ACC112 (cell line): ENCODE measurements around the gene GRID1.

Experiments
- H2AFZ ChIP-seq: fragments of 200-600 bp; sonication (generic); one replicate; pipeline ENCODE4 v1.6.0; 2017; ENCODE audit warnings: antibody characterized with exemption, low read length; ENCODE audit not compliant: unreplicated experiment
- H3K27ac ChIP-seq: fragments of 200-600 bp; sonication (generic); 2 replicates; pipeline ENCODE4 v1.5.1; 2014; ENCODE audit warnings: low read depth, mild to moderate bottlenecking, antibody characterized with exemption, low read length, moderate library complexity
- H3K27me3 ChIP-seq: fragments of 200-600 bp; sonication (generic); 2 replicates; pipeline ENCODE4 v1.6.1; 2014; ENCODE audit warnings: mild to moderate bottlenecking, antibody characterized with exemption, low read length, moderate library complexity, mixed read lengths; ENCODE audit not compliant: insufficient read depth
- H3K36me3 ChIP-seq: fragments of 200-600 bp; sonication (generic); 2 replicates; pipeline ENCODE4 v1.6.1; 2016; ENCODE audit warnings: mild to moderate bottlenecking, antibody characterized with exemption, low read length, moderate library complexity, mixed read lengths; ENCODE audit not compliant: insufficient read depth
- H3K4me1 ChIP-seq: fragments of 200-600 bp; sonication (generic); one replicate; pipeline ENCODE4 v1.6.1; 2016; ENCODE audit warnings: low read length, mixed read lengths; ENCODE audit not compliant: insufficient read depth, unreplicated experiment, control insufficient read depth
- H3K4me3 ChIP-seq: fragments of 200-600 bp; sonication (generic); 2 replicates; pipeline ENCODE4 v1.5.1; 2014; ENCODE audit warnings: mild to moderate bottlenecking, low read depth, low read length
- H3K79me2 ChIP-seq: fragments of 200-600 bp; sonication (generic); one replicate; pipeline ENCODE4 v1.6.0; 2016; ENCODE audit warnings: low read length; ENCODE audit not compliant: control insufficient read depth, unreplicated experiment, insufficient read depth

Gene GRID1

DNA sequence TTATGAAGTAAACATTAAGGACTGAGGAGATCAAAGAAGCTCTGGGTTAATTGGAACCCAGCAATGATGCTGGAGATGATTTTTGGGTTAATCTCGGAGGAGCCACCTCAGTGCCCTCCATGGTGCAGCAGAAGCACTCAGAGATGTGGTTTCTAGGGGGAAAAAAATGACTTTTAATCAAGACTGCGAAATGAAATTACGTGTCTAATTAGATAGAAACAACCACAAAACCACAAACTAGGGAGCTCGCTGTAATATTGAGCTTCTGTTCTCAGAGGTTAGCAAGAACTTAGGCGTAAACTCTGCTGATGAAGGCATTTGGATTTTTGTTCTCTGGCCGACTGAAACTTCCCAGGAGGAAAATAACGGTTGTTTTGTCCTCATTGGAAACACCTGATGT is 319.0 kb downstream of the GRID1 start:
- H2AFZ ChIP-seq: no peak overlapping the region
- no peak overlapping the region for H3K27ac ChIP-seq
- no peaks in the 10 kb centered on the region for H3K36me3 ChIP-seq
- no peaks in the 10 kb centered on the region for H3K27me3 ChIP-seq
- no peak overlapping the region for H3K4me3 ChIP-seq
- H3K4me1 ChIP-seq: no peaks in the 10 kb centered on the region
- no peaks in the 10 kb centered on the region for H3K79me2 ChIP-seq

- H3K27me3 ChIP-seq: no peaks in the 10 kb centered on the region
- H3K4me1 ChIP-seq: no peaks in the 10 kb centered on the region
- no peaks in the 10 kb centered on the region for H3K79me2 ChIP-seq
- no peak overlapping the region for H2AFZ ChIP-seq
- H3K36me3 ChIP-seq: no peaks in the 10 kb centered on the region
- H3K4me3 ChIP-seq: no peak overlapping the region
- H3K27ac ChIP-seq: no peak overlapping the region
Observed at GRCh38 chr10:86046845-86047460, 319.6 kb downstream of the GRID1 start.

GRCh38 chr10:86045896-86046295 is 320.7 kb downstream of the GRID1 start:
- Histone ChIP-seq H3K79me2 (no peaks in the 10 kb centered on the region), H3K4me3 (no peak overlapping the region), H3K4me1 (no peaks in the 10 kb centered on the region), H3K36me3 (no peaks in the 10 kb centered on the region), H3K27me3 (no peaks in the 10 kb centered on the region), H2AFZ (no peak overlapping the region), H3K27ac (no peak overlapping the region)

- H2AFZ ChIP-seq: no peak overlapping the region
- no peak overlapping the region for H3K27ac ChIP-seq
- no peaks in the 10 kb centered on the region for H3K79me2 ChIP-seq
- H3K36me3 ChIP-seq: no peaks in the 10 kb centered on the region
- no peaks in the 10 kb centered on the region for H3K27me3 ChIP-seq
- no peak overlapping the region for H3K4me3 ChIP-seq
- H3K4me1 ChIP-seq: no peaks in the 10 kb centered on the region
Observed at GRCh38 chr10:86044029-86044428, 322.6 kb downstream of the GRID1 start.

- H3K79me2 ChIP-seq: no peaks in the 10 kb centered on the region
- no peak overlapping the region for H3K4me3 ChIP-seq
- H3K27ac ChIP-seq: no peak overlapping the region
- no peak overlapping the region for H2AFZ ChIP-seq
- no peaks in the 10 kb centered on the region for H3K4me1 ChIP-seq
- H3K27me3 ChIP-seq: no peaks in the 10 kb centered on the region
- no peaks in the 10 kb centered on the region for H3K36me3 ChIP-seq
Observed at GRCh38 chr10:86043236-86043635, 323.4 kb downstream of the GRID1 start.

- H3K27ac ChIP-seq: no peak overlapping the region
- no peaks in the 10 kb centered on the region for H3K79me2 ChIP-seq
- no peaks in the 10 kb centered on the region for H3K4me1 ChIP-seq
- no peaks in the 10 kb centered on the region for H3K36me3 ChIP-seq
- no peak overlapping the region for H3K4me3 ChIP-seq
- H2AFZ ChIP-seq: no peak overlapping the region
- no peaks in the 10 kb centered on the region for H3K27me3 ChIP-seq
Observed at GRCh38 chr10:86042161-86042560, 324.4 kb downstream of the GRID1 start.

DNA sequence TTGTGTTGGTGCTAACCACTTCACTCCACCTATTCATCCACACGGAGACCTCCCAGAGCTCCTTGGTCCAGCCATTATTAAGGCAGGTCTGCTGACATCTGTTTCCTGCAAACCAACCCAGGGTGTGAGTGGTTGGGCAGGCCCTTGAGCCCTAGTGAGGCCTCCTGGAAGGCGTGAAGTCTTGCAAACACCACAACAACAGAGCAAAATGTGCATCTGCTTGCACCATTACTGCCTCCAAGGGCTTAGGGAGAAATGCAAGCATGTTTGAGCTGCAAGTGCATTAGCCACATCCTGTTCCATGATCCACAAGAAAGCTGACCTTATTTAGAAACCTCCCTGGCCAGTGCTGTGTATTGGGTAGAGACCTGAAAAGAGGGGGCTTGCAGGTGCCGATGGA is 325.5 kb downstream of the GRID1 start:
- H3K27ac ChIP-seq: no peak overlapping the region
- no peaks in the 10 kb centered on the region for H3K36me3 ChIP-seq
- H3K79me2 ChIP-seq: no peaks in the 10 kb centered on the region
- H3K27me3 ChIP-seq: no peaks in the 10 kb centered on the region
- H2AFZ ChIP-seq: no peak overlapping the region
- H3K4me3 ChIP-seq: no peak overlapping the region
- no peaks in the 10 kb centered on the region for H3K4me1 ChIP-seq

DNA sequence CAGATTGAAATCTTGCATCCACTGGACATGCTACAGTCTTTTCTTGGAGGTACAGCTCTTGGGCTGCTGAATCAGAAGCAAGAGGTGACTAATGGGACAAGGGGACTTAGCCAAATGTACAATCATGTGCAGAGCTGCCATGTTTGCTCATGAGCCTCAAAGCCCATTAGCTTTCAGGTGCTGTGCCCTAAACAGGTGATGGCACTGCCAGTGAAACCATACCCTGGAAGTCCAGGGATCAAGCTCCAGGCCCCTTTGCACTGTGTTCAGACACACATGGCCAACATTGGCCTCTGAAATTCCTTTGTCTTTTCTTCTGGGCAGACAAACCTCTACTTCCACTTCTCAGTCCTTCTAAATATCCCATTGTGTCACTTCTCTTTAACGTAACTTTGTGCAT is 328.2 kb downstream of the GRID1 start:
- Histone ChIP-seq H3K27ac (no peak overlapping the region), H3K36me3 (no peaks in the 10 kb centered on the region)

GRCh38 chr10:86037096-86037495 is 329.5 kb downstream of the GRID1 start:
- H3K27me3 ChIP-seq: no peaks in the 10 kb centered on the region
- no peaks in the 10 kb centered on the region for H3K4me1 ChIP-seq
- H3K27ac ChIP-seq: no peak overlapping the region
- no peak overlapping the region for H3K4me3 ChIP-seq
- no peaks in the 10 kb centered on the region for H3K79me2 ChIP-seq
- H2AFZ ChIP-seq: no peak overlapping the region
- no peaks in the 10 kb centered on the region for H3K36me3 ChIP-seq

More for the DNA sequence above, 328.2 kb downstream of the GRID1 start:
- Histone ChIP-seq H3K27me3 (no peaks in the 10 kb centered on the region), H2AFZ (no peak overlapping the region), H3K4me1 (no peaks in the 10 kb centered on the region), H3K79me2 (no peaks in the 10 kb centered on the region), H3K4me3 (no peak overlapping the region)

DNA sequence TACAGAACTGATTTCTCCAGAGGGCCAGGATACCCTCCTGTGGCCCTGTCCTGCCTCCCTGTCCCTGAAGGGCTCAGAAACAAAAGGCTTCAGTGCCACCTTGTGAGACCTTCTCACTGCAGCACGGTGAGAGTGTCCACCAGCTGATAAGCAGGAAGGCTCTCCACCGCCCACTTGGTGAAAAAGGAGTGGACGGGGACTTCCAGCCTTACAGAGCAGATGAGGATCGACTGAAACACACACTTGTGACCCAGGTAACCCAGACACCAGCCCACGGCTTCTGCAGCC is 330.1 kb downstream of the GRID1 start:
- Histone ChIP-seq H2AFZ (no peak overlapping the region), H3K27me3 (no peaks in the 10 kb centered on the region), H3K4me3 (no peak overlapping the region), H3K79me2 (no peaks in the 10 kb centered on the region), H3K4me1 (no peaks in the 10 kb centered on the region), H3K27ac (no peak overlapping the region), H3K36me3 (no peaks in the 10 kb centered on the region)

GRCh38 chr10:86035791-86036543 is 330.6 kb downstream of the GRID1 start:
- Histone ChIP-seq H3K4me1 (no peaks in the 10 kb centered on the region), H3K4me3 (no peak overlapping the region), H3K27me3 (no peaks in the 10 kb centered on the region), H3K79me2 (no peaks in the 10 kb centered on the region), H3K27ac (no peak overlapping the region), H2AFZ (no peak overlapping the region), H3K36me3 (no peaks in the 10 kb centered on the region)
